ENCODE data around the gene HOXA11.

The HOXA11 gene

DNA sequence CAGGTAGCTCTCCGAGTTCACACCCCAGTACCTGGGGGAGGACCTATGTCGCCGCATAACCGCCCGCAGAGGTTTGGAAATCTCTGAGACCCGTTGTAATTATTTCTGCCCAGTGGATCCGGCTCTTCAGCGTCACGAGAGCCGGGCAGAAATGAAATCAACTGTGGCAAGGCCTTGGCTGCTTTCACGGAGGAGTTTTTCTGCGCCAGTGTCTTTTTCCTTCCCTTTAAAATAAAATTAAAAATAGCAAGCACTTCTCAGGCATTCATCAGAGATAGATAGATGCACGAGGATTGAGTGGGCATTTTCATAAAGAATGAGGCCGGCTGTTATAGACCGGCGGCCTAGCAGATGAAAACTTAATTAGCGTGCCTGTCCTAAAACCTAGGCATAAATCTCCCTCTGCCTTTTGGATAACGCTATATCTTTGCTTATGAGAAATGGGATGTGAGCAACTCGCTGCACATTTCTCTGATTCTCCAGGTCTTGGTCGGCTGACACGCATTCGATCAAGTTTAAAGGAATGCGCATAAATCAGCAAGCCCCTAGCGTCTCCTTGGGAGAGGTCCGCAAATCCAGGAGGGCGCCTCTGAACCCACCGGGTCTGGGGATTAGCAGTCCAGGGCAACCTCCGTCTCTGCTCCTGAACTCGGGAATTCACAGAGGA lies 8.4 kb upstream of the HOXA11 start:
- TF ChIP-seq, protein P1, sequence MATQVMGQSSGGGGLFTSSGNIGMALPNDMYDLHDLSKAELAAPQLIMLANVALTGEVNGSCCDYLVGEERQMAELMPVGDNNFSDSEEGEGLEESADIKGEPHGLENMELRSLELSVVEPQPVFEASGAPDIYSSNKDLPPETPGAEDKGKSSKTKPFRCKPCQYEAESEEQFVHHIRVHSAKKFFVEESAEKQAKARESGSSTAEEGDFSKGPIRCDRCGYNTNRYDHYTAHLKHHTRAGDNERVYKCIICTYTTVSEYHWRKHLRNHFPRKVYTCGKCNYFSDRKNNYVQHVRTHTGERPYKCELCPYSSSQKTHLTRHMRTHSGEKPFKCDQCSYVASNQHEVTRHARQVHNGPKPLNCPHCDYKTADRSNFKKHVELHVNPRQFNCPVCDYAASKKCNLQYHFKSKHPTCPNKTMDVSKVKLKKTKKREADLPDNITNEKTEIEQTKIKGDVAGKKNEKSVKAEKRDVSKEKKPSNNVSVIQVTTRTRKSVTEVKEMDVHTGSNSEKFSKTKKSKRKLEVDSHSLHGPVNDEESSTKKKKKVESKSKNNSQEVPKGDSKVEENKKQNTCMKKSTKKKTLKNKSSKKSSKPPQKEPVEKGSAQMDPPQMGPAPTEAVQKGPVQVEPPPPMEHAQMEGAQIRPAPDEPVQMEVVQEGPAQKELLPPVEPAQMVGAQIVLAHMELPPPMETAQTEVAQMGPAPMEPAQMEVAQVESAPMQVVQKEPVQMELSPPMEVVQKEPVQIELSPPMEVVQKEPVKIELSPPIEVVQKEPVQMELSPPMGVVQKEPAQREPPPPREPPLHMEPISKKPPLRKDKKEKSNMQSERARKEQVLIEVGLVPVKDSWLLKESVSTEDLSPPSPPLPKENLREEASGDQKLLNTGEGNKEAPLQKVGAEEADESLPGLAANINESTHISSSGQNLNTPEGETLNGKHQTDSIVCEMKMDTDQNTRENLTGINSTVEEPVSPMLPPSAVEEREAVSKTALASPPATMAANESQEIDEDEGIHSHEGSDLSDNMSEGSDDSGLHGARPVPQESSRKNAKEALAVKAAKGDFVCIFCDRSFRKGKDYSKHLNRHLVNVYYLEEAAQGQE (IDR thresholded peaks at IDR 0.05; ENCODE audit: insufficient read depth in 1 of 2, low read depth in 2 of 2, low read length in 2 of 2), result no peak
- TF ChIP-seq SIN3A (IDR thresholded peaks at IDR 0.05; ENCODE audit: borderline replicate concordance, insufficient read depth, low read length) (no peak), FOXP2 (optimal IDR thresholded peaks at IDR 0.05; ENCODE audit: borderline replicate concordance, extremely low read depth, extremely low read length, insufficient read depth) (no peak), POLR2AphosphoS5 (IDR thresholded peaks at IDR 0.05; ENCODE audit: low read depth, low read length) (no peak), TAF1 (IDR thresholded peaks at IDR 0.05; ENCODE audit: borderline replicate concordance, insufficient read depth, low read length) (no peak)

DNA sequence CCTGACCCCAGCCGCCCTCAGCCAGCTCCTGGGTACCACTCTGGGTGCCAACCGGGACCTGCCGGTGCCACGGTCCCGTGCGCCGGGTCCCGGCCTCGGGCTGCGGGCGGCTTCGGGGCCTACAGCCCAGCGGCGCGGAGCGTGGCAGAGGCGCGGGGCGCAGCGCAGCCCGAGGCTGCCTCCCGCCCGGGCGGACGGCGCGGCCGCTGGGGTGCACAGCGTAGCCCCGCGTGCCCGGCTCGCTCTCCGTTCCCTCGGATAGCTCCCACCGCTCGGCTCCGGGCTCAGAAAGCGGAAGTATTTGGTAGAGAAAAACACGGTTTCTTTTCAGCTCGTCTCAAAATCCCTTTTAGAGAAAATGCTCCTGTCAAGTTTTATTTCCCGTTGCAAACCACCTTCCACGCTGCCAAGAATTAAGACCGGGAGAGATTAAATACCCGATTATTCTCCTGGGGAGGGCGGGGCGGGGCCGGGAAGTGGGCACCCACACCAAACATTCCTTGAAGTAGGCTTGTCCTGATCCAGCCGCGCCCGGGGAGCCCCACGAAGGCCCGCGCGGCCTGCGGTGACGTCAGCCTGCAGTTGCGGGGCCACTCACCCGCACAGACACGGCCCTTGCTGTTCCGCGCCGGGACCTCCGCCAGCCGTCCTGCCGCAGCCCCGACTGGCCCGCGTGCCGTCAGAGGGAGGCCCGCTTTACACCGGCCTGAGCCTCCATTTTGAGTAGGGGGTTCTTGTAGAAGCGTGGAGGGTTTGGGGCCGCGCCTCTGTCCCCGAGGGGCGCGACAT lies 7.7 kb upstream of the HOXA11 start:
- no peak for TF ChIP-seq FOXP2 (optimal IDR thresholded peaks at IDR 0.05; ENCODE audit: borderline replicate concordance, extremely low read depth, extremely low read length, insufficient read depth)
- no peak for TF ChIP-seq TAF1 (IDR thresholded peaks at IDR 0.05; ENCODE audit: borderline replicate concordance, insufficient read depth, low read length)
- no peak for TF ChIP-seq SIN3A (IDR thresholded peaks at IDR 0.05; ENCODE audit: borderline replicate concordance, insufficient read depth, low read length)
- TF ChIP-seq, protein P1 (IDR thresholded peaks at IDR 0.05; ENCODE audit: insufficient read depth in 1 of 2, low read depth in 2 of 2, low read length in 2 of 2), result no peak
- no peak for TF ChIP-seq POLR2AphosphoS5 (IDR thresholded peaks at IDR 0.05; ENCODE audit: low read depth, low read length)

DNA sequence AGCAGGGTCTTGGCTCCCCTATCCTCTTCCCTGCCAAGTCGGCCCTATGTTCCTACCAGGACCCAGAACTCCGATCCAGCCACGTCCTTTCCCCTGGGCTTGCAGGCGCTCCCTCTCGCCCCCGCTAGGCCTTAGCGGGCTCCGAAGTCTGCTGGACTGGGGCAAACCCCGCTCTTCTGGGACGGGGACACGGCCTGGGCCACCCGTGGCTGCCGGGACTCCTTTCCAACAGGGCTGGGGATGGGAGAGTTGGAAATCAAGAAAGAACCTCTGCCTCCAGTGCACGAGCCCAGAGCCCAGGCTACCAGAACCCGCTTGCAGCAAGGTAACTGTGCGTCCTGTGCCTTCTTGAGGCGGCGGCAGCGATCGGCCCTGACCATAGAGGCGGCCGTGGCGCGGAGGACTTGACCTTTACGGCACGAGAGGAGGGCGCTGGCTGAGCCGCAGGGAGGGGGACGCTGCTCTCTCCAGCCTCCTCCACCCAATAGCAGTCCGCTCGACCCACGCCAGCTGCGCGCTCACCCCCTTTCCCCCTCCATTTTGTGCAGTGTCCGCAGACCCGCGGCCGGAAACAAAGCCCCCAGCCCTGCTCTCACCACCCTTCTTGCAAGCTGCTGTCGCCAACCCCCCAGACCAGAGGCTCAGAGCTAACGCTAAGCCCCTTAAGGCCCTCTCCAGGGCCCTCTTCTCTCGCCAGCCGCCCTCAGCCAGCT lies 7.0 kb upstream of the HOXA11 start:
- TF ChIP-seq TAF1 (IDR thresholded peaks at IDR 0.05; ENCODE audit: borderline replicate concordance, insufficient read depth, low read length), result no peak
- TF ChIP-seq FOXP2 (optimal IDR thresholded peaks at IDR 0.05; ENCODE audit: borderline replicate concordance, extremely low read depth, extremely low read length, insufficient read depth), result no peak
- no peak for TF ChIP-seq SIN3A (IDR thresholded peaks at IDR 0.05; ENCODE audit: borderline replicate concordance, insufficient read depth, low read length)
- TF ChIP-seq POLR2AphosphoS5 (IDR thresholded peaks at IDR 0.05; ENCODE audit: low read depth, low read length), result no peak
- TF ChIP-seq, protein P1 (IDR thresholded peaks at IDR 0.05; ENCODE audit: insufficient read depth in 1 of 2, low read depth in 2 of 2, low read length in 2 of 2), result no peak

DNA sequence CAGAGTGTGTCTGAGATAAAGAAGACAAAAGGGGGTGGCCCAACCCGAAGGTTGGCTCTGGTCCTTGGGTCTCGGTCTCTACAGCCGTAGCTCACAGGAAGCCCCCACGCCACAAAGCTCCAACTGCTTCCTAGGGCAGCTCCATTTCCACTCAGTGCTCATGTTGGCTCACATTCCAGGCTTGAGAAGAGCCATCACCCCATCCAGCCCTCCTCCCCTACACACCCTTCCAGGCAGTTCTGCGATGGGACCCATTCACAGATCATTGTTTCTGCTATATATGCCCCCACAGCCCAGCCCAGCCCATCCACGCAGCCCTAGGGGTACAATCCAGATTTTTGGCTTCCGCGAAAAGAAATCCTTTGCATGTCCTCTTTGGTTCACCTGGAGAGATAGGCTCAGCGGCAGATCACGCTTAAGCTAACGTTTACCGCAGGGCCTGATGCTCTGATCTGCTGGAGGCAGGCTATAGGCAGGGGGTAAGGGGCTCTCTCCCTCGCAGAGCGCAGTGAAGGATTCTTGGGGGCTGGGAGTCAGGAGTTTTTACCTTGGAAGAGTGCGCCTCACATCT lies 6.2 kb upstream of the HOXA11 start:
- TF ChIP-seq, protein P1 (IDR thresholded peaks at IDR 0.05; ENCODE audit: insufficient read depth in 1 of 2, low read depth in 2 of 2, low read length in 2 of 2), result no peak
- TF ChIP-seq POLR2AphosphoS5 (IDR thresholded peaks at IDR 0.05; ENCODE audit: low read depth, low read length) (no peak), FOXP2 (optimal IDR thresholded peaks at IDR 0.05; ENCODE audit: borderline replicate concordance, extremely low read depth, extremely low read length, insufficient read depth) (no peak), TAF1 (IDR thresholded peaks at IDR 0.05; ENCODE audit: borderline replicate concordance, insufficient read depth, low read length) (no peak), SIN3A (IDR thresholded peaks at IDR 0.05; ENCODE audit: borderline replicate concordance, insufficient read depth, low read length) (no peak)

Measured in PFSK-1 (cell line).